AG10803 (cell line): ENCODE results near the gene VGLL4.

Experiments used
- DNase-seq: peaks from one replicate; pipeline ENCODE4 v3.0.0; 2010; ENCODE audit warnings: low read depth
- H3K4me3 ChIP-seq: 2 replicates; pipeline ENCODE4 v1.5.1; 2011; ENCODE audit warnings: mild to moderate bottlenecking, low read length, control low read depth
- CTCF ChIP-seq: conservative IDR thresholded peaks from 2 replicates; pipeline ENCODE4 v1.5.1; 2011; ENCODE audit warnings: mild to moderate bottlenecking, low read length, control low read depth, inconsistent platforms

VGLL4 gene

GRCh38 chr3:11555211-11555782, 88.4 kb downstream of the VGLL4 start:
- TF ChIP-seq CTCF, result no peak
- DNase-seq, result no peak
- H3K4me3 ChIP-seq, result no peak overlapping the region

DNA sequence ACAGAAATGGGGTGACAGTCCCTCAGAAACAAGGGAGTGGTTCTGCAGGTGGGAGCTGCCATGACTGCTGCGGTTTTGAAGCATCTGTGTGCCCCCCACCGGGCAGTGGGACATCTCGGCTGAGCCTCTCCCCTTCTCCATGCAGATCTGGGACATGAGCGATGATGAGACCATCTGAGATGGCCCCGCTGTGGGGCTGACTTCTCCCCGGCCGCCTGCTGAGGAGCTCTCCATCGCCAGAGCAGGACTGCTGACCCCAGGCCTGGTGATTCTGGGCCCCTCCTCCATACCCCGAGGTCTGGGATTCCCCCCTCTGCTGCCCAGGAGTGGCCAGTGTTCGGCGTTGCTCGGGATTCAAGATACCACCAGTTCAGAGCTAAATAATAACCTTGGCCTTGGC, 89.0 kb downstream of the VGLL4 start:
- H3K4me3 ChIP-seq, result no peak overlapping the region
- no peak for DNase-seq
- TF ChIP-seq CTCF, result no peak

DNA sequence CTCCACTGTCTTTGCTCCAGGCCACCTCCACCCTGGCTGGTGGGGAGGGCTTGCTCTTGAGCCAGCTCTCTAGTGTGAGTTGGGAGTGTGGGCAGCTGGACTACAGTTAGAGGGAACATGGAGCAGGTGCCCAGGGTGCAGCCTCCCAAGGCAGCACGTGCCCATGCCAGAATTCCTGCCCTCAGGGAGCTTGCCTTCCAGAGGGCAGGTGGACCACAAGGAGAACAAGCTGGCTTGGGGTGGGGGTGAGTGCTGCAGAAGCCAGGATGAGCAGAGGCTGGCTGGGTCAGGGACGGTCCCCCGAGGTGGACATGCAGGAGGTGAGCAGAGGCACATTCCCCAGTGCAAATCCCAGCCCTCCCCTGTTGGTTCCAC, 89.5 kb downstream of the VGLL4 start:
- DNase-seq, result no peak
- no peak overlapping the region for H3K4me3 ChIP-seq
- TF ChIP-seq CTCF, result no peak

GRCh38 chr3:11553436-11554235, 90.1 kb downstream of the VGLL4 start:
- DNase-seq, result no peak
- H3K4me3 ChIP-seq, result no peak overlapping the region
- no peak for TF ChIP-seq CTCF

DNA sequence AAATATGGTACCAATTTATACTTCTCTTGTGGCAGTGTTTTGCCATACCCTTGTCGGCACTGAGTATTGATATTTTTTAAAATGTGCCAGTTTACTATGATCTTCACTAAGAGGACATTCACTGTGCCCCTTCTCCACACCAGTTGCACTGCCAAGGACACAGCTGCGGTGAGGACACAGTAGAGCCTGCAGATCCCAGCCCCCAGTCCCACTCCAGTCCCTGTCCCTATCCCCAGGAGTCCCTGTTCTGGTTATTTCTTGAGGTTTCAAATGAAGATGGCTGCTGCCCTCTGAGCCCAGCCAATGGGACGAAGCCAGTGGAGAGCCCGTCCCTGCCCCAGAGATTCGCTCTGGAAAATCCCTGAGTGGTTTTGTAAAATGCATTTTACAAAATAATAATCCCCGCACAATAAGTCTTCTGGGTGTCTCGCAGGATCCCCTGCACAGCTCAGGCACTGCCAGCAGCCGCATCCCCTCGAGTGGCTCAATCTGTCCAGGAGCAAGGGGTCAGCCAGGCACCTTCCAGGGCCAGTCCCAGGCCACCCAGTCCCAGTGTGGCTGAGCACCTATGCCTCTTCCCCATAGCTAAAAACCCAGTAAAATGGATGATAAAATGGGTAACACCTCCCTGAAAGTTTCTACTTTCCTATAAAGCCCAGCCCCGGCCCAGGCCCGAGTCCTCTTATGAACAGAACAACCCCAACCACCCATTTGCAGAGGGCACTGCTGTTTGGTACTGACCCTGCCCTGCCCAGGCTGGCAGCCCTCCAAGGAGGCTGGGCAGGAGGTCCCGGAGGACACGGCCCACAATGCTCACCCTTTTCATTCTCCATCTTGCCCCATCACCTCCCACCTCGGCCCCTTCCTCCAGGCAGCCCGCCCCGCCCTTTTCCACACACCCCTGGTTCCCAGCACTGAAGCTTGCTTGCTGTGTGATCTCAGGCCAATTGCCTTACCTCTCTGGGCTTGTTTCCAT, 91.1 kb downstream of the VGLL4 start:
- H3K4me3 ChIP-seq, result no peak overlapping the region
- DNase-seq, result no peak
- no peak for TF ChIP-seq CTCF

- no peak for DNase-seq
- no peak for TF ChIP-seq CTCF
- peak overlapping the region; percentile 22 for H3K4me3 ChIP-seq
Observed at GRCh38 chr3:11551036-11551435, 92.7 kb downstream of the VGLL4 start.
